ENCODE measurements around the gene STEAP1B. TPM values are rescaled to one million over a fixed set of nuclear protein-coding genes. Genes with fewer than 3 reads are reported as not detected.

STEAP1B gene
- total and polyA plus RNA-seq, 2 of the 4 experiments (the other 2 are of a cell fraction) = 7.9 to 13.8 TPM

- no peak overlapping the region for H3K4me2 ChIP-seq (ENCODE audit: low read depth, low read length)
- H3K4me3 ChIP-seq (ENCODE audit: insufficient read depth, low read depth, low read length) = no peak overlapping the region
- H2BK15ac ChIP-seq (ENCODE audit: low read depth, low read length) = no peak overlapping the region
- ChIA-PET CTCF (interaction anchor here (0.6 kb wide), 1 partner anchor 244 kb away, joined by 3 read pairs; no protein-coding TSS in a partner anchor), POLR2A (ENCODE audit: unreplicated experiment) (no interaction called here)
- DNase-seq = no peak
- H2AK9ac ChIP-seq (replicated peaks; ENCODE audit: low read depth, low read length, poor library complexity) = no peak overlapping the region
- H3K4ac ChIP-seq (ENCODE audit: low read depth, low read length) = no peak overlapping the region
- H4K91ac ChIP-seq (ENCODE audit: insufficient read depth, low read depth, low read length) = no peak overlapping the region
- no peak overlapping the region for H3K27ac ChIP-seq (ENCODE audit: insufficient read depth, low read length)
- no peaks in the 10 kb centered on the region for H3K9me1 ChIP-seq (ENCODE audit: insufficient read depth, low read length)
- H4K5ac ChIP-seq (ENCODE audit: low read depth, low read length) = no peak overlapping the region
- in situ Hi-C loops (cut with MboI; ENCODE audit: low sequenced_read_pairs) (no loop called here), intact Hi-C loops (cut with micrococcal nuclease) (no loop called here), dilution Hi-C loops (cut with HindIII; ENCODE audit: low sequenced_read_pairs, unreplicated experiment) (no loop called here)
- H3K79me1 ChIP-seq (ENCODE audit: low read depth in 1 of 2, low read length in 2 of 2) = no peaks in the 10 kb centered on the region
- no peak overlapping the region for H2BK20ac ChIP-seq (ENCODE audit: low read depth, low read length)
- no peak overlapping the region for H2BK120ac ChIP-seq (ENCODE audit: low read depth, low read length)
- no peaks in the 10 kb centered on the region for H3K9me3 ChIP-seq (ENCODE audit: control insufficient read depth, insufficient read depth, low read length)
- H2AK5ac ChIP-seq (ENCODE audit: low read depth, low read length) = no peak overlapping the region
- no peaks in the 10 kb centered on the region for H4K20me1 ChIP-seq (ENCODE audit: insufficient read depth, low read length)
- no peak overlapping the region for H3K18ac ChIP-seq (ENCODE audit: low read depth, low read length)
- ATAC-seq (ENCODE audit: low read depth) = no peak
- no peaks in the 10 kb centered on the region for H3K4me1 ChIP-seq (ENCODE audit: control insufficient read depth, insufficient read depth, low read length)
- no peak overlapping the region for H2AFZ ChIP-seq (replicated peaks; ENCODE audit: low read length, poor library complexity)
- 0% methylated on average over 1 of the region's 3 CpGs; no CpG with 5 or more reads in 1 of the 2 experiments for WGBS, 2 experiments (ENCODE audit: extremely low coverage in 2 of 2, insufficient read length in 1 of 2)
- H3K14ac ChIP-seq (replicated peaks; ENCODE audit: low read depth, low read length) = no peak overlapping the region
- no peak overlapping the region for H3K56ac ChIP-seq (ENCODE audit: extremely low read depth, insufficient read depth, low read length)
- BruUV-seq (replicated peaks) = no TSS peak
- no peak overlapping the region for H2BK5ac ChIP-seq (ENCODE audit: low read depth, low read length, poor library complexity, severe bottlenecking)
- no peak overlapping the region for H3K23ac ChIP-seq (ENCODE audit: low read depth, low read length)
- no peaks in the 10 kb centered on the region for H3K36me3 ChIP-seq (ENCODE audit: control insufficient read depth, insufficient read depth, low read length)
- no peak overlapping the region for H4K8ac ChIP-seq (ENCODE audit: low read depth in 2 of 2, low read length in 2 of 2)
- H3K9ac ChIP-seq (ENCODE audit: low read depth, low read length) = no peak overlapping the region
- H3K27me3 ChIP-seq (ENCODE audit: control insufficient read depth, insufficient read depth, low read length) = peaks cover 6% of the 10 kb centered on the region
- TF ChIP-seq RCOR1 (IDR thresholded peaks at IDR 0.05; ENCODE audit: insufficient replicate concordance, low read length) (no peak), POLR2A (IDR thresholded peaks at IDR 0.05; ENCODE audit: low read depth, low read length) (no peak), BHLHE40 (IDR thresholded peaks at IDR 0.05; ENCODE audit: low read depth, low read length) (no peak), CEBPB (IDR thresholded peaks at IDR 0.05; ENCODE audit: low read depth, low read length) (no peak), CHD1 (IDR thresholded peaks at IDR 0.05; ENCODE audit: low read depth, low read length) (no peak)
- TF ChIP-seq, protein P1, sequence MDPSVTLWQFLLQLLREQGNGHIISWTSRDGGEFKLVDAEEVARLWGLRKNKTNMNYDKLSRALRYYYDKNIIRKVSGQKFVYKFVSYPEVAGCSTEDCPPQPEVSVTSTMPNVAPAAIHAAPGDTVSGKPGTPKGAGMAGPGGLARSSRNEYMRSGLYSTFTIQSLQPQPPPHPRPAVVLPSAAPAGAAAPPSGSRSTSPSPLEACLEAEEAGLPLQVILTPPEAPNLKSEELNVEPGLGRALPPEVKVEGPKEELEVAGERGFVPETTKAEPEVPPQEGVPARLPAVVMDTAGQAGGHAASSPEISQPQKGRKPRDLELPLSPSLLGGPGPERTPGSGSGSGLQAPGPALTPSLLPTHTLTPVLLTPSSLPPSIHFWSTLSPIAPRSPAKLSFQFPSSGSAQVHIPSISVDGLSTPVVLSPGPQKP (IDR thresholded peaks at IDR 0.05; ENCODE audit: borderline replicate concordance, low read depth, low read length) = no peak
Observed at GRCh38 chr7:22373388-22373787, 126.6 kb downstream of the STEAP1B start.
